Lower leg skin (tissue), 3 donors: ENCODE data around the gene CRMP1.

ENCODE experiments used
- CTCF ChIP-seq, 3 donors: fragments of 450-650 bp; IDR thresholded peaks; one replicate each; pipeline ENCODE4 v1.5.1; 2016; ENCODE audit warnings: antibody characterized with exemption in 3 of 3, mild to moderate bottlenecking in 3 of 3, moderate library complexity in 2 of 3
- POLR2A ChIP-seq, 2 donors: fragments of 450-650 bp; IDR thresholded peaks; one replicate each; pipeline ENCODE4 v1.6.1; 2016 to 2017; ENCODE audit warnings: antibody characterized with exemption in 2 of 2, mild to moderate bottlenecking in 1 of 2, moderate library complexity in 1 of 2

GRCh38 chr4:5881340-5881739 is 11.5 kb downstream of the CRMP1 start:
- TF ChIP-seq CTCF (IDR thresholded peaks at IDR 0.05) (no peak), POLR2A (IDR thresholded peaks at IDR 0.05) (no peak)
